Prostate gland (tissue), 2 donors: ENCODE results near the gene EFCAB14. TPM values are rescaled to one million over a fixed set of nuclear protein-coding genes. Genes with fewer than 3 reads are reported as not detected.
"Not testable (repeated sequence)": the region's sequence is repeated elsewhere in the genome, so short reads cannot be mapped to it uniquely, and the experiment has no call there.

Experiments used
- DNase-seq: peaks from one replicate; pipeline ENCODE4 v3.0.0-alpha.2; 2019; ENCODE audit warnings: low spot score
- H3K27ac ChIP-seq, 2 donors: fragments of 200-600 bp; sonication (generic); 2 replicates each; pipeline ENCODE4 v1.5.1; 2017 to 2019
- H3K27me3 ChIP-seq: fragments of 200-600 bp; sonication (generic); replicated peaks from 2 replicates; pipeline ENCODE4 v1.5.1; 2019; ENCODE audit not compliant: insufficient read depth
- H3K36me3 ChIP-seq, 2 donors: fragments of 200-600 bp; sonication (generic); 1 replicate in 1 of 2; 2 replicates in 1 of 2; pipeline versions ENCODE4 v1.5.1 to v1.8.1; 2017 to 2019
- H3K4me1 ChIP-seq: fragments of 200-600 bp; sonication (generic); replicated peaks from 2 replicates; pipeline ENCODE4 v1.5.1; 2019
- H3K4me3 ChIP-seq, 2 donors: fragments of 200-600 bp; sonication (generic); 2 replicates each; pipeline ENCODE4 v1.5.1; 2017 to 2019
- H3K9me3 ChIP-seq: fragments of 200-600 bp; sonication (generic); 2 replicates; pipeline ENCODE4 v1.5.1; 2017
- POLR2A ChIP-seq: fragments of 450-650 bp; IDR thresholded peaks from one replicate; pipeline ENCODE4 v1.6.1; 2016; ENCODE audit warnings: antibody characterized with exemption, mild to moderate bottlenecking
- POLR2AphosphoS5 ChIP-seq: sonication (generic); formaldehyde crosslinking; IDR thresholded peaks from one replicate; pipeline ENCODE4 v1.6.1; 2017; ENCODE audit warnings: antibody characterized with exemption
- WGBS: methylation state at CpG from one replicate; pipeline ENCODE4 v1.1.5; 2018; 5-methylcytosine and 5-hydroxymethylcytosine counted together
- intact Hi-C: fragments of 100-400 bp; cut with DNase I; formaldehyde crosslinking; loops from one replicate; pipeline ENCODE4 v1.14.2; 2022
- total RNA-seq, 2 donors: library from RNA; depleted of rRNA; stranded (reverse); fragments of >200 nt; gene quantifications; one replicate each; pipeline ENCODE4 v1.1.0, GENCODE V29; 2016
- TF ChIP-seq, protein P1 (sequence below), 4 experiments: fragments of 200-600 bp in 2 of 4; fragments of 450-650 bp in 2 of 4; sonication (generic) in 2 of 4; IDR thresholded peaks; 1 replicate in 3 of 4; 2 replicates in 1 of 4; pipeline ENCODE4 v1.5.1; 2016 to 2019; ENCODE audit warnings: antibody characterized with exemption in 4 of 4, mild to moderate bottlenecking in 2 of 4, moderate library complexity in 2 of 4

EFCAB14 gene
- total RNA-seq, 2 donors from 2014 or later: 99.9 to 116 TPM

DNA sequence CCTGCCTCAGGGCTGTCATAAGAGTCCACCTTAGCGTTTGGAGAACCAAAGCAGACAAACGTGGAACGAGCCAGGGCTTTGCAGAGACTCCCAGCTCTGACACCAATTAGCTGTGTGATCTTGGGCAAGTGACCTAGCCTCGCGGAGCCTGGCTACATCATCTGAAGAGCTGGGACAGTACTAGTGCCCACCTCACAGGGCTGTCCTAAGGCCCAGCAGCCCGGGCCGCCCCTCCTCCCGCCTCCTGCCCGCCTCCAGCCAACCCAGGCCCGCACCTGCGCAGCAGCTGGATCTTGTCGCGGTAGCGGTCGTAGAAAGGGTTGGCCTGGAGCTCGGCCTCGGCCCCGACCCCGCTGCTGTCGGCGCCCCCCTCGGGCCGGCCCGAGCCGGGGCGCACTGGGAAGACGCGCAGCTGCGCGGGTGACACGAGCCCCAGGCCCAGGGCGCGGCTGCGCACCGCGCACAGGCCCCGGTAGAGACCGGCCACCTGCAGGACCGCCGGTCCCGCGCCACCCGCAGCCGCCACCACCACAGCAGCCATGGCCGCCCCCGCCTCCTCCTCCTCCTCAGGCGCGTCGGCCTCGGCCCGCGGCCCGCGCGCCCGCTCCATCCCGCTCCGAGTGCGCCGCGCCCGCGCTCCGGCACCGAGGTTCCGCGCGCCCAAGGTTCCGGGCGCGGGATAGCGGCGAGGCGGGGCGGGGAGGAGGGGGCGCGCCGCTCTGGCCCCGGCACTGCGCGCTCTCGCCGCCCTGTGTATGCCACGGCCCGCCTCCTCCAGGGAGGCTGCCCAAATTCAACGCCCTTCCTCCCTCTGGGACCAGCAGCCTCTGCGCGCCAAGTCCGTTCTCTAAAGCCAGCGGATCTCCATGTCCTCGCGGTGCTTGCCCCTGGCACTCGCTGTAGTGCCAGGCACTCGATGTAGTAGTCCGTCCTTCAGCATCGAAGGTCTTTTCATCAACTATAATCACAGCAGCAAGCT is 50.8 kb downstream of the EFCAB14 start, which contains the start of gene ATPAF1:
Gene ATPAF1, minus strand, starts transcription at position 583 of the 979 bp plus-strand sequence. Its CDS starts 42 bp downstream, at position 541.
- no peak for TF ChIP-seq POLR2A
- TF ChIP-seq POLR2AphosphoS5: peak; percentile 12
- TF ChIP-seq, protein P1, sequence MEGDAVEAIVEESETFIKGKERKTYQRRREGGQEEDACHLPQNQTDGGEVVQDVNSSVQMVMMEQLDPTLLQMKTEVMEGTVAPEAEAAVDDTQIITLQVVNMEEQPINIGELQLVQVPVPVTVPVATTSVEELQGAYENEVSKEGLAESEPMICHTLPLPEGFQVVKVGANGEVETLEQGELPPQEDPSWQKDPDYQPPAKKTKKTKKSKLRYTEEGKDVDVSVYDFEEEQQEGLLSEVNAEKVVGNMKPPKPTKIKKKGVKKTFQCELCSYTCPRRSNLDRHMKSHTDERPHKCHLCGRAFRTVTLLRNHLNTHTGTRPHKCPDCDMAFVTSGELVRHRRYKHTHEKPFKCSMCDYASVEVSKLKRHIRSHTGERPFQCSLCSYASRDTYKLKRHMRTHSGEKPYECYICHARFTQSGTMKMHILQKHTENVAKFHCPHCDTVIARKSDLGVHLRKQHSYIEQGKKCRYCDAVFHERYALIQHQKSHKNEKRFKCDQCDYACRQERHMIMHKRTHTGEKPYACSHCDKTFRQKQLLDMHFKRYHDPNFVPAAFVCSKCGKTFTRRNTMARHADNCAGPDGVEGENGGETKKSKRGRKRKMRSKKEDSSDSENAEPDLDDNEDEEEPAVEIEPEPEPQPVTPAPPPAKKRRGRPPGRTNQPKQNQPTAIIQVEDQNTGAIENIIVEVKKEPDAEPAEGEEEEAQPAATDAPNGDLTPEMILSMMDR (IDR thresholded peaks at IDR 0.05): peak in 1 of 4 experiments; percentile 6
- Histone ChIP-seq H3K27me3 (no peaks in the 10 kb centered on the region), H3K36me3 (peaks cover 0 to 5% of the 10 kb centered on the region in 2 donors), H3K27ac (peak within 1 kb of the TSS; percentile 71 to 82), H3K4me3 (peak within 1 kb of the TSS; percentile 96 to 100), H3K4me1 (peaks cover 12% of the 10 kb centered on the region), H3K9me3 (no peaks in the 10 kb centered on the region)
- DNase-seq: peak; percentile 30
- under 1% methylated on average over 49 of the region's 96 CpGs for WGBS
- intact Hi-C loops: loop anchor here (10.0 kb wide), 1 partner anchor 47 kb away; the partner anchor contains the start of gene EFCAB14

DNA sequence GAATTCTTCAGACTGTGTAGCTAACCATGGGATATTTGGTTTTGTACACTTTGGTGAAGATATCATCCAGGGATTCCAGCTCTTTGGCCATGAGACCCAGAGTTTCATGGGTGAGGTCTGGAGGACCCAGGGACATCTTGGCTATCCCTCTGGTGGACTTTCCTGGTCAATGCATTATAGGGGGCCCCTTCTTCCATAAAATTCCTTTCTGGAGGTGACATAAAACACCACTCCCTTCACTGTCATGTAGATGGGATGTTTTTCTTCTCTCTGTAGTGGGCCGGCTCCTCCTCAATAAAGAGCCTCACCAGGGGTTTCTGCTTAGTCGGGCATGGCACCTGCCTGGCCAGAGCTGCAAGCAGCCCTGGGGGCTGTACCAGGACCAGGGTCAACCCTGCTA is 52.9 kb downstream of the EFCAB14 start:
- Histone ChIP-seq H3K36me3 (peaks cover 0 to 5% of the 10 kb centered on the region in 2 donors), H3K27ac (no peak overlapping the region), H3K4me1 (peaks cover 12% of the 10 kb centered on the region), H3K4me3 (no peak overlapping the region), H3K27me3 (no peaks in the 10 kb centered on the region), H3K9me3 (no peaks in the 10 kb centered on the region)
- no peak for DNase-seq
- no peak for TF ChIP-seq POLR2AphosphoS5
- TF ChIP-seq POLR2A: no peak
- TF ChIP-seq, protein P1 (IDR thresholded peaks at IDR 0.05): no peak
- intact Hi-C loops: loop anchor here (10.0 kb wide), 1 partner anchor 49 kb away; the partner anchor contains the start of gene EFCAB14
- 82% methylated on average over 2 of the region's 2 CpGs for WGBS

DNA sequence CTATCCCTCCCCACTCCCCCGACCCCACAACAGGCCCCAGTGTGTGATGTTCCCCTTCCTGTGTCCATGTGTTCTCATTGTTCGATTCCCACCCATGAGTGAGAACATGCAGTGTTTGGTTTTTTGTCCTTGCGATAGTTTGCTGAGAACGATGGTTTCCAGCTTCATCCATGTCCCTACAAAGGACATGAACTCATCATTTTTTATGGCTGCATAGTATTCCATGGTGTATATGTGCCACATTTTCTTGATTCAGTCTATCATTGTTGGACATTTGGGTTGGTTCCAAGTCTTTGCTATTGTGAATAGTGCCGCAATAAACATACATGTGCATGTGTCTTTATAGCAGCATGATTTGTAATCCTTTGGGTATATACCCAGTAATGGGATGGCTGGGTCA is 56.0 kb downstream of the EFCAB14 start:
- not testable (repeated sequence) for H3K36me3 ChIP-seq, H3K9me3 ChIP-seq, H3K27ac ChIP-seq, H3K27me3 ChIP-seq, DNase-seq, H3K4me3 ChIP-seq
- intact Hi-C loops: loop anchor here (10.0 kb wide), 1 partner anchor 52 kb away; the partner anchor contains the start of gene EFCAB14
- peaks cover 12% of the 10 kb centered on the region for H3K4me1 ChIP-seq
- WGBS: 98% methylated on average over 5 of the region's 5 CpGs

DNA sequence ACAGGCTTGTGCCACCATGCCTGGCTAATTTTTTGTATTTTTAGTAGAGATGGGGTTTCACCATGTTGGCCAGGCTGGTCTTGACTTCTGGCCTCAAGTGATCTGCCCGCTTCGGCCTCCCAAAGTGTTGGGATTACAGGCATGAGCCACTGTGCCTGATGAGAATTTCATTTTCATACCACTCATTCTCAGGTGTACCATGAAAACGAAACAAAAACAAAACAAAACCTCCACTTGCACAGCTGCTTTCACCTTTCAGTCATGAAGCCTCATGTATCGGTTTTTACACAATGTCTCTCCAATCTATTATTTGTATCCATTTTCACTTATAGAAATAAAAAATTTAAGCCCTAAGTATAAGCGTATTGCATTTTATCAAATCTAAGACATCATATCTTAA is 58.8 kb downstream of the EFCAB14 start:
- H3K36me3 ChIP-seq, DNase-seq, H3K27ac ChIP-seq, H3K9me3 ChIP-seq, H3K4me1 ChIP-seq, H3K27me3 ChIP-seq, H3K4me3 ChIP-seq: not testable (repeated sequence)
- 93% methylated on average over 5 of the region's 5 CpGs for WGBS
- intact Hi-C loops: loop anchor here (10.0 kb wide), 1 partner anchor 55 kb away; the partner anchor contains the start of gene EFCAB14

DNA sequence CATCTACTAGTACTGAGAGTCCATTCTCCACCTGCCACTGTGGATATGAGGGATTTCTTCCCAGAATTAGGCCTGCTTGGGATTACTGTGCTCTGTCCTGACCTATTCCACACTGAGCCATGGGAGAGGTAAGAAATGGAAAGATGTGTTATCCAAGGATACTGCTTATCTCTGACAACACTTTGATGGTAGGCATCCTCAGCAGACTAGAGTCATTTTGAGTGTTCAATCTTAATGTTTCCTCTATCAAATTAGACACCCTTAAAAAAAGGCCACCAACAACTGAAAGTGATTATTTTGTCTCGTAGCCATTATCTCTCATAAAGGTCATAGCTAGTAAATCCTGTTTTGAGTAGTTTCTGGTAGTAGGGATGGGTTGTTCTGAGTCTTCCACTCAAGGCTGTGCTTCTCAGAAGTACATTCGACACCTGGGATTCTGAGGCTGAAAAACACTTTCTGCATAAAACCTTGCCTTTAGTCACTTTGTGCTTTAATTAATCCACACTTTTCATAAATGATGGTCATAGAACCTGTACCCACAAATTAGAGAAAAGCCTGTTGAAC is 59.5 kb downstream of the EFCAB14 start:
- Histone ChIP-seq H3K27ac (no peak overlapping the region), H3K4me3 (no peak overlapping the region), H3K4me1 (no peaks in the 10 kb centered on the region), H3K36me3 (peaks cover 0 to 4% of the 10 kb centered on the region in 2 donors), H3K27me3 (no peaks in the 10 kb centered on the region), H3K9me3 (no peaks in the 10 kb centered on the region)
- TF ChIP-seq POLR2A (no peak), POLR2AphosphoS5 (no peak)
- TF ChIP-seq, protein P1 (IDR thresholded peaks at IDR 0.05): no peak
- DNase-seq: no peak
- intact Hi-C loops: no loop called here
- WGBS: 84% methylated on average over 2 of the region's 2 CpGs
